G401.6 (cell line): Measurements from ENCODE around the gene CD19.
"Not testable (repeated sequence)": the region's sequence is repeated elsewhere in the genome, so short reads cannot be mapped to it uniquely, and the experiment has no call there.

Experiments
- FAIRE-seq: peaks from 2 replicates; lab custom pipeline; 2012; peaks lifted over from hg19 to GRCh38; lab: Jason Lieb, UNC

Gene CD19

GRCh38 chr16:28910086-28911031 is 21.4 kb upstream of the CD19 start:
- FAIRE-seq: peak; percentile 94

GRCh38 chr16:28912558-28912957 is 19.2 kb upstream of the CD19 start:
- no peak for FAIRE-seq

- FAIRE-seq: no peak
Measured at GRCh38 chr16:28913946-28914724, 17.6 kb upstream of the CD19 start.

- FAIRE-seq: no peak
Measured at GRCh38 chr16:28915181-28915580, 16.6 kb upstream of the CD19 start.

GRCh38 chr16:28917095-28917494 is 14.7 kb upstream of the CD19 start:
- no peak for FAIRE-seq

GRCh38 chr16:28918698-28919097 is 13.1 kb upstream of the CD19 start:
- FAIRE-seq: no peak

GRCh38 chr16:28923231-28923587 is 8.6 kb upstream of the CD19 start:
- FAIRE-seq: no peak

GRCh38 chr16:28923652-28924398 is 7.9 kb upstream of the CD19 start:
- FAIRE-seq: no peak

GRCh38 chr16:28924399-28924761 is 7.4 kb upstream of the CD19 start:
- FAIRE-seq: no peak

GRCh38 chr16:28924762-28925385 is 6.9 kb upstream of the CD19 start, which contains the start of gene RABEP2:
Gene RABEP2 (minus strand): TSS chr16:28925238. CDS start chr16:28925163, 75 bp downstream.
- no peak for FAIRE-seq

- FAIRE-seq: no peak
Measured at GRCh38 chr16:28925386-28926228, 6.2 kb upstream of the CD19 start.

GRCh38 chr16:28926284-28926683 is 5.5 kb upstream of the CD19 start:
- FAIRE-seq: not testable (repeated sequence)

- no peak for FAIRE-seq
Measured at GRCh38 chr16:28927815-28928214, 4.0 kb upstream of the CD19 start.

- no peak for FAIRE-seq
Measured at GRCh38 chr16:28930203-28930602, 1.6 kb upstream of the CD19 start.

- no peak for FAIRE-seq
Measured at GRCh38 chr16:28930652-28931051, 1.1 kb upstream of the CD19 start.

- FAIRE-seq: no peak
Measured at GRCh38 chr16:28932339-28933141, 769 bp downstream of the CD19 start.

GRCh38 chr16:28933171-28933570 is 1.4 kb downstream of the CD19 start:
- FAIRE-seq: no peak

- FAIRE-seq: no peak
Measured at GRCh38 chr16:28935346-28935745, 3.6 kb downstream of the CD19 start.

GRCh38 chr16:28935924-28936783 is 4.4 kb downstream of the CD19 start:
- FAIRE-seq: no peak
